ENCODE results near the gene POC1A.
A peak's percentile ranks its signal among the peaks of the same experiment; 100 is the strongest.

POC1A gene

GRCh38 chr3:52031896-52032295 is 122.3 kb downstream of the POC1A start:
- no peak for DNase-seq

GRCh38 chr3:52030714-52031310 is 123.4 kb downstream of the POC1A start:
- no peak for DNase-seq

- no peak for DNase-seq
Measured at GRCh38 chr3:52029535-52029934, 124.7 kb downstream of the POC1A start.

- DNase-seq = no peak
Measured at GRCh38 chr3:52029053-52029452, 125.2 kb downstream of the POC1A start.

- DNase-seq = peak in 49 of 56 donors; percentile 22 to 90 (median 65)
Measured at GRCh38 chr3:52028572-52028971, 125.7 kb downstream of the POC1A start.

- no peak for DNase-seq
Measured at GRCh38 chr3:52026041-52026440, 128.2 kb downstream of the POC1A start.

- no peak for DNase-seq
Measured at GRCh38 chr3:52025453-52025852, 128.8 kb downstream of the POC1A start.

Measured in amygdala (tissue), 56 donors.